GM20000 (cell line): ENCODE data around the gene CACNA1D.

ENCODE experiments used
- DNase-seq: peaks from one replicate; pipeline ENCODE4 v3.0.0; 2012; ENCODE audit warnings: low spot score
- CTCF ChIP-seq: IDR thresholded peaks from 2 replicates; pipeline ENCODE4 v1.5.1; 2012; ENCODE audit warnings: mild to moderate bottlenecking, control low read depth; ENCODE audit errors: extremely low read depth, missing control alignments

CACNA1D gene

GRCh38 chr3:53843195-53844177 lies 349.1 kb downstream of the CACNA1D start:
- DNase-seq: peak; percentile 71
- no peak for TF ChIP-seq CTCF

GRCh38 chr3:53844262-53845102 lies 350.1 kb downstream of the CACNA1D start:
- TF ChIP-seq CTCF: no peak
- DNase-seq: no peak

GRCh38 chr3:53845103-53845880 lies 350.9 kb downstream of the CACNA1D start:
- DNase-seq: peak; percentile 75

GRCh38 chr3:53845881-53846133 lies 351.4 kb downstream of the CACNA1D start:
- TF ChIP-seq CTCF: no peak
- no peak for DNase-seq

More at GRCh38 chr3:53845103-53845880, 350.9 kb downstream of the CACNA1D start:
- TF ChIP-seq CTCF: peak; percentile 18

GRCh38 chr3:53846134-53846850 lies 351.9 kb downstream of the CACNA1D start, which contains the start of the genes CHDH and IL17RB:
CHDH (minus strand) TSS chr3:53846419; CDS start chr3:53824008, 22,411 bp downstream.
IL17RB (plus strand) TSS chr3:53846568; CDS start chr3:53846589, 21 bp downstream.
- no peak for TF ChIP-seq CTCF
- peak; percentile 84 for DNase-seq

GRCh38 chr3:53846851-53847155 lies 352.4 kb downstream of the CACNA1D start:
- no peak for DNase-seq
- no peak for TF ChIP-seq CTCF
